ENCODE results near the gene MBP.

MBP gene

DNA sequence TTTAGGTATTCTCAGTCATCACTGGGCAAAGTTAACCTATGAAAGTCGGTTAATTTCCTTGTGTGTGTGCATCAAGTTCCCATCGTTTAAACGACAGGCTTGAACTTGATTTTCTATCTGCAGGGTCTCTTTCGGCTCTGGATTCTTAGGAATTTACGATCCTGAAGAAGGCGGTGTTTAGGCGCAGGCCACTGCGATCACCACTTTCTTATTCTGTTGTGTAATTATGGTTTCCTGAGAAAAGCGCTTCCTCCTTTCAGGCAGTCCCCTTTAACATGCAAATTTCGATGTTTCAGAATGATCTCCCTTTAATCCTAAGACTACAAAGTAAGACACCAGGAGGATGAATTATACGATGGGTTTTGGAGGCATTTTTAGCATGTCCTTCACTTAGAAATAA is 27.9 kb upstream of the MBP start:
- Histone ChIP-seq H3K4me2 (ENCODE audit: low read length) (peak overlapping the region; percentile 35), H3K4me3 (ENCODE audit: low read depth, low read length, poor library complexity, severe bottlenecking) (no peak overlapping the region)

DNA sequence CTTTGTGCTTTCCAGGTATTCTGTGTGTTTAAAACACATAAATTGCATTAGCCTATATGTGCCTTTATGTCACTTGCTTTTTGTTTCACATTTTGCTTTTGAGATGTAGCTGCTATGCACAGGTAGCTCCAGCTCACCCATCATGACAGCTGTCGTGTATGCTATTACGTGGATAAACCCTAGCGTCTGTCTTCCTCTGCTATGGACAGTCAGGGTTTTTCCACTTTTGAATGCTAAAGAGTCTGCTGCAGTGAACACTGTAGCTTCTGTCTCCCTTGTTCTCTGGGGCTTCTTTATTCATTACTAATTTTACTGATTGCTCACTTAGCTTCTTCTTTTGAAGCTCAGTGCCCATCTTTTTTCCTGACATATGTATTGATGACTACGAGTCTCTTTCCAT is 24.7 kb upstream of the MBP start:
- Histone ChIP-seq H3K9me2 (ENCODE audit: low read depth, low read length) (no peaks in the 10 kb centered on the region), H3K9me3 (ENCODE audit: low read length) (0 out of 2 replicates have a peak, but pooled peaks cover 3% of the 10 kb centered on the region), H3K4me3 (ENCODE audit: low read depth, low read length, poor library complexity, severe bottlenecking) (no peak overlapping the region), H4K20me1 (ENCODE audit: insufficient read depth, low read length) (no peaks in the 10 kb centered on the region), H3K9ac (ENCODE audit: low read length) (no peak overlapping the region), H3K4me2 (ENCODE audit: low read length) (no peak overlapping the region), H3K27me3 (ENCODE audit: insufficient read depth, low read length) (no peaks in the 10 kb centered on the region), H3K79me2 (ENCODE audit: insufficient read depth, low read length) (no peaks in the 10 kb centered on the region), H3F3A (ENCODE audit: insufficient read depth, low read length) (no peaks in the 10 kb centered on the region), H3K4me1 (ENCODE audit: insufficient read depth, low read length, severe bottlenecking) (peaks cover 39% of the 10 kb centered on the region), H3K27ac (ENCODE audit: low read depth, low read length, poor library complexity, severe bottlenecking) (no peak overlapping the region), H3K36me3 (ENCODE audit: insufficient read depth, low read length) (peaks cover 4% of the 10 kb centered on the region; the same call in 1 of the 2 replicates), H2AFZ (ENCODE audit: low read length) (no peak overlapping the region)
- TF ChIP-seq EZH2 (IDR thresholded peaks at IDR 0.05; ENCODE audit: borderline replicate concordance, low read length) (no peak), CTCF (IDR thresholded peaks at IDR 0.05; ENCODE audit: low read length) (no peak)

More for the DNA sequence above, 27.9 kb upstream of the MBP start:
- TF ChIP-seq CTCF (IDR thresholded peaks at IDR 0.05; ENCODE audit: low read length), result no peak
- no peak for TF ChIP-seq EZH2 (IDR thresholded peaks at IDR 0.05; ENCODE audit: borderline replicate concordance, low read length)
- Histone ChIP-seq H3F3A (ENCODE audit: insufficient read depth, low read length) (no peaks in the 10 kb centered on the region), H3K36me3 (ENCODE audit: insufficient read depth, low read length) (peaks cover under 1% of the 10 kb centered on the region; the same call in 1 of the 2 replicates), H2AFZ (ENCODE audit: low read length) (no peak overlapping the region), H3K4me1 (ENCODE audit: insufficient read depth, low read length, severe bottlenecking) (peaks cover 29% of the 10 kb centered on the region), H3K9me2 (ENCODE audit: low read depth, low read length) (no peaks in the 10 kb centered on the region), H4K20me1 (ENCODE audit: insufficient read depth, low read length) (no peaks in the 10 kb centered on the region), H3K79me2 (ENCODE audit: insufficient read depth, low read length) (no peaks in the 10 kb centered on the region), H3K9ac (ENCODE audit: low read length) (no peak overlapping the region), H3K9me3 (ENCODE audit: low read length) (0 out of 2 replicates have a peak, but pooled peaks cover under 1% of the 10 kb centered on the region), H3K27ac (ENCODE audit: low read depth, low read length, poor library complexity, severe bottlenecking) (no peak overlapping the region), H3K27me3 (ENCODE audit: insufficient read depth, low read length) (peaks cover 8% of the 10 kb centered on the region; the same call in 1 of the 2 replicates)

DNA sequence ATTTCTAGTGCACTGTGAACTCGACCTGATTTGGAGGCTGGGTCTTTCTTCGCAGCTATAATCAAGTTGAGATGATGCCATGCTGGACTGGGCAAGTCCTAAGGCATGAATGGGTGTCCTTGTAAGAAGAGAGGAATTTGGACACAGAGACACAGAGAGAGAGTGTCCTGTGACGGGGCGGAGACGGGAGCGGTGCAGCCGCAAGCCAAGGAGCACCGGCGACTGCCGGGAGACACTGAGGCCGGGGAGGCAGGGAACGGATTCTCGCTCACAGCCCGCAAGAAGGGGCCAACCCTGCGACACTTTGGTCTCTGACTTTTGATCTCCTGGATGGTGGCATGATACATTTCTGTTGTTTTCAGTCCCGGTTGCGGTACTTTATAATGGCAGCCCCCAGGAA is 22.4 kb upstream of the MBP start:
- H3K9me2 ChIP-seq (ENCODE audit: low read depth, low read length), result no peaks in the 10 kb centered on the region
- H3K79me2 ChIP-seq (ENCODE audit: insufficient read depth, low read length), result no peaks in the 10 kb centered on the region
- H3K9ac ChIP-seq (ENCODE audit: low read length), result no peak overlapping the region
- no peak overlapping the region for H3K4me2 ChIP-seq (ENCODE audit: low read length)
- peaks cover 52% of the 10 kb centered on the region for H3K4me1 ChIP-seq (ENCODE audit: insufficient read depth, low read length, severe bottlenecking)
- no peak for TF ChIP-seq CTCF (IDR thresholded peaks at IDR 0.05; ENCODE audit: low read length)
- no peak for TF ChIP-seq EZH2 (IDR thresholded peaks at IDR 0.05; ENCODE audit: borderline replicate concordance, low read length)
- peaks cover 16% of the 10 kb centered on the region; the same call in 1 of the 2 replicates for H3F3A ChIP-seq (ENCODE audit: insufficient read depth, low read length)
- H3K27me3 ChIP-seq (ENCODE audit: insufficient read depth, low read length), result no peaks in the 10 kb centered on the region
- H3K9me3 ChIP-seq (ENCODE audit: low read length), result 0 out of 2 replicates have a peak, but pooled peaks cover 3% of the 10 kb centered on the region
- no peak overlapping the region for H3K4me3 ChIP-seq (ENCODE audit: low read depth, low read length, poor library complexity, severe bottlenecking)
- no peak overlapping the region for H2AFZ ChIP-seq (ENCODE audit: low read length)
- H4K20me1 ChIP-seq (ENCODE audit: insufficient read depth, low read length), result no peaks in the 10 kb centered on the region
- peaks cover 4% of the 10 kb centered on the region; the same call in 1 of the 2 replicates for H3K36me3 ChIP-seq (ENCODE audit: insufficient read depth, low read length)
- no peak overlapping the region for H3K27ac ChIP-seq (ENCODE audit: low read depth, low read length, poor library complexity, severe bottlenecking)
